Stimulated activated CD8-positive, alpha-beta memory T cell treated with anti-CD3 and anti-CD28 coated beads, Interleukin-4, amount 100 ng/mL, for 48 hours (primary cell): ENCODE results near the gene FEM1C.
"Not testable (repeated sequence)": the region's sequence is repeated elsewhere in the genome, so short reads cannot be mapped to it uniquely, and the experiment has no call there.

Experiments
- DNase-seq: peaks from one replicate; pipeline ENCODE4 v3.0.0-alpha.2; 2020

Gene FEM1C

DNA sequence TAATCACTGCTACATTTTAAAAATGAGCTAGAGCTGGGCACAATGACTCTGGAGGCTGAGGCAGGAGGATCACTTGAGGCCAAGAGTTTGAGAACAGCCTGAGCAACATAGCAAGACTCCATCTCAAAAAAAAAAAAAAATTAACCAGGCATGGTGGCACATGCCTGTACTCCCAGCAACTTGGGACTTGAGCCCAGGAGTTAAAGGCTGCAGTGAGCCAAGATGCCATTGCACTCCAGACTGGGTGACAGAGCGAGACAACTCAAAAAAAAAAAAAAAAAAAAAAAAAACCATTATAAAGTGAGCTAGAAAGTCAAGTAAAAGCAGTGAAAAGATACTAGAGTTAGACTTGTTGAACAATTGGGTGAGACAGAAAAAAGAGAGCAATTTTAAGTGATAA is 28.2 kb downstream of the FEM1C start:
- DNase-seq, result no peak

DNA sequence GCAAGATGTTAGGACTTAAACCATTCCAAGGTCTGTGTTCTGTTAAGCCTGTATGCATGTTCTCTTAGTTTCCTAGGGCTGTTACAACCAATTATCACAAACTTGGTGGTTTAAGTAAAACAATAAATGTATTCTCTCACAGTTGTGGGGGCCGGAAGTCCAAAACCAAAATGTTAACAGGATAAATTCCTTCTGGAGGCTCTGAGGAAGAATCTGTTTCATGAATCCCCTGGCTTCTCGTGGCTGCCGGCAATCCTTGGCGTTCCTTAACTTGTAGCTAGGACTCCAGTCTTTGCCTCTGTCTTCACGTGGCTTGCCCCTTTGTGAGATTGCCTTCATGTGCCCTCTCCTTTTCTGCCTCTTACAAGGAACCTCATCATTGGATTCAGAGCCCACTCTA is 30.4 kb downstream of the FEM1C start:
- no peak for DNase-seq

DNA sequence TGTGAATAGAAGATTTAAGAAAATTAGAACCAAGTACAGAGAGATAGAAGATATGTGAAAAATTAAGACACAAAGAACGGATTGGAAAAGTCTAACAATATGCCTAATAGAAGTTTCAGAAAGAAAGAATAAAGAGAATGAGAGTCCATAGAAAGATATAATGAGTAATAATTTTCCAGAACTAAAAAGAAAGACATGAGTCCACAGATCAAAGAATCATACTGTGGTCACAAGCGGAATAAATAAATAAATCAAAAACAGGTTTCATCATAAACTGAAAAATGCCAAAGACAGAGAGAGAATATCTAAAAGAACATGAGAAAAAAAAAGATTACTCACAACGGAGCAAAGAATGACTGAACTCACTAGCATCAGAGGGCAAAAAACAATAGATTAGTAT is 32.9 kb downstream of the FEM1C start:
- DNase-seq, result no peak

DNA sequence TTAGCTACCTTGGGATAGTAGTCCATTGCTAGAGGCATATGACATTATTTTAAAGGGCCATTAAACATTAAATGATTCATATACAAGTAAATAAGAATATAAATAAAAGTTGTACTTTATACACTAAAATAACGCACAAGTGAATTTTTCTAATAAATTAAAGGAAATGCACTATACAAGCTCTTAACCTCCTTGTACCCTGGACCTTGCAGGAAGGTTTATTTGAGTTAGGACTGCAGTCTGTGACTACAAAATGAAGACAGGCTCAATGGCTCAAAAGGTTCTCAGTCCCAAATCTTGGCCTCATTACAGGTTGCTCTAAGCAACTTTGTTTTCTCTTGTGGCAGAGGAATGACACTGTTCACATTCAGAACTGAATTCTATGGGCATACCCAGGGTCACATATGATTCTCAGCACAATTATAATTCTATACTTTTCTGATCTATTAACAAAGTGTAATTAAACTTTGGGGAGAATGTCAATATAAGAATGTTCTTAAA is 34.4 kb downstream of the FEM1C start:
- no peak for DNase-seq

DNA sequence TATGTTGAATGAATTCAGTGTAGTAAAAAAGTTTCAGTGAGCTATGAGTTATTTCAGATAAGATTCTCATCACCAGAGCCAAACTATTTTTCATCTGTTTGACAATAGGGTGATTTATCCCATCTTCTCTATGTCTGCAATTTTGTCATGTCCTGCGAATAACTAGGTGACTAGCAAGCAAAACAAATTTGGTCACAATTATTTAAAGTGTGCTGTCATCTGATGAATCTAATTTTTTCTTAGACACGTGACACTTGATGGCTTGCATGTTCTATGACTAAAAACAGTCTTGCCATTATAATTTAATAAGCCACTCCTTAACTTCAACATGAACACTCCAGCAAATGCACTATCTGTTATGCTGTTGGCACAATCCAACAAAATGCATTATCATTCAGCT is 35.0 kb downstream of the FEM1C start:
- DNase-seq, result no peak

DNA sequence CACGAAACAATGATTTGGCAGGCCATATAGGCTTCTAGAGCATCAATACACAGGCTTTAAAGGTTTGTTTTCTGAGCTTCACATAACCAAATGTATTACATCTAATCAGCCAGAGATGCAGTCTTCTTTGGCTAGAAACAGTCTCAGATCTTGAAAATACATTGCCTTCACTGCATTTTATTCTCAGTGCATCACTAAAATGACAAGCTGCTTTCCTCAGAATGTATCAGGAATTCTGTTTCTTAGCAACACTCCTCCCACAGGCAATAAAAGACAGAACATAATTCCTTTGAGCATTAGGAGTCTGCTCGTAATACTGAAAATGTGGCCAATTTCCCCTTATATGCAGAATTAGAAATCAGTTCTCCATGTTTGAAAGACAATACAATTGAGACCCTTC is 36.9 kb downstream of the FEM1C start:
- DNase-seq, result no peak

DNA sequence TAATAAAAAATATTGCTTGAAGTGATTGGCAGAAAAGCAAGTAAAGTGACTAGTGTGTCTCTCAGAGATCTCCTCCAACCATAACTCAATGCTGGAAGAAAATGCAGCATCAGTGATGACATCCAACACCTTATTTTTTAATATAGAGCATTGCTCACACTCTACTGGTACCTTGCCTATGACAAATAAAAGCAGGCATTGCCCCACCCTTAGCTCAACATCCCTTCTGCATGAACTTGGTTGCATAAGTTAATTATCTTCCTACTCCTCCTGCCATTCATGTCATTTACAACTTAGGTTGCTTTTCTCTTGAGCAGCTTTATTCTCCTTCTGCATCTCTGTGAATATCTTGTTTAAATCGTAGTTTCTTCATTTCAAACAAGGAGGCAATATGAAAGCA is 41.2 kb downstream of the FEM1C start:
- no peak for DNase-seq

DNA sequence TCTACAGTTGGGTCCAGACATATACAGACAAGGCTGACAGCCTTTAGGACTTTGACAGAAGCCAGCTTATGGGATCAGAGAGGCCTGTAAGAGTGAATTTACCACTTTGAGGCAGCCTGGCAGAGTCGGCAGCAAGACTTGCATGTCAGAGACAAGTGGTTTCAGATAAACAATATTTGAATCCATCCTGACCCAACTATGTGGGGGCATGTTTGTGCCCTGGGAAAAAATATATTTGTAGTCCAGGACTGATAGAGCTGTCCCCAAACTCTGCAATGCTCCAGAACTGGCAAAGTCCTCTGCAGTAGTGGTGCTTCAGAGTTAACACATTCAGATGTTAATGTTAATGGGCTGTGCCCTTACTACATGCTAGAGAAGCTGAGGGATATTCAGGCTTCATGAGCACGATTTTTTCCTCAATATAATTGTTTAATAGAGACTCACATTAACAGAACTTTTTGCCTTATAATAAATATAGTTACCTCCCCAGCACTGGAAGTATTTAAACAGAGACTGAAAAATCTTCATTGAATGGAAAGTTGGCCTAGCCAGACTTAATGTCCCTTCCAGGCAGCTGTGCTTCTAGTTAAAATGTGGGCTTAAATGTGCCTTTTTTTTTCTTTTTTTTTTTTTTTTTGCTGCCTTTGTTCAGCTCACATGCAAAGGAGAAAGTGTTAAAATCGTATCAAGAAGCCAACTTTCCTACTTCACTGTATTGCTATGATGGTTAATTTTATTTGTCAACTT is 42.9 kb downstream of the FEM1C start:
- no peak for DNase-seq

DNA sequence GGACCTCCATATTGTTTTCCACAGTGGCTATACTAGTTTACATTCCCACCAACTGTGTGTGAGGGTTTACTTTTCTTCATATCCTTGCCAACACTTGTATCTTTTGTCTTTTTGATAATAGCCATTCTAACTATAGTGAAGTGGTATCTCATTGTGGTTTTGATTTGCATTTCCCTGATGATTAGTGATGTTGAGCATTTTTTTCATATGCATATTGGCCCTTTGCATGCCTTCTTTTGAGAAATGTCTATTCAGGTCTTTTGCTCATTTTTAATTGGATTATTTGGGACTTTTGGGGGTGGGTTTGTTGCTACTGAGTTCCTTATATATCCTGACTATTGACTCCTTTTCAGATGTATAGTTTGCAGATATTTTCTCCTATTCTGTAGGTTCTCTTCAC is 44.4 kb downstream of the FEM1C start:
- DNase-seq, result no peak

DNA sequence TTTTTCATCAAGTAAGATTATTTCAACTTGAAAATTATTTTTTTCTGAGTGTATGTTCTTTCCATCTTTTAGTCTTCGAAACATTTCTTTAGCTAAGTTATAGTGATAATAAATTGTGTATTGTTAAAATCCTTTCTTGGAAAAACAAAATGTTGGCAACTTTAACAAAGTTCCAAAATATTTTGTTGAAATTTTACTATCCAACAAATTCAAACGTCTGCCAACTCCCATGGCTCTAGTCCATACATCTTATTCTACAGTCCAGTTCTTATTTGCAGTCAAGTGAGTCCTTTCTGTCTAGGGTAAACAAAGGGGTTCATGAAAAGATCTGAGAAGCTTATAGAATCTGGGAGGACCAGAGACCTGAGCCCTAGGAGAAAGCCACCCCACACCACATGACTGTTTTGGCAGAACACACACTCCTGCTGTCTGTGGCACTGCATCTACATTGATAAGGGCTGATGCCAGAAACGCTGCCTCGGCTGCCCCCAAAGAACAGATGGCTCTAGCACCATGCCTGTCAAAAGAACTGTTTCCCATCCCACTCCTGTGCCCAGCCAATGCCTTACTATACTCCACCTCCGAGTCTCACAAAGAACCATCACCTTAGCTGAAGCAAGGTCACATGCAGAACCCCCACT is 47.5 kb downstream of the FEM1C start:
- DNase-seq, result no peak

DNA sequence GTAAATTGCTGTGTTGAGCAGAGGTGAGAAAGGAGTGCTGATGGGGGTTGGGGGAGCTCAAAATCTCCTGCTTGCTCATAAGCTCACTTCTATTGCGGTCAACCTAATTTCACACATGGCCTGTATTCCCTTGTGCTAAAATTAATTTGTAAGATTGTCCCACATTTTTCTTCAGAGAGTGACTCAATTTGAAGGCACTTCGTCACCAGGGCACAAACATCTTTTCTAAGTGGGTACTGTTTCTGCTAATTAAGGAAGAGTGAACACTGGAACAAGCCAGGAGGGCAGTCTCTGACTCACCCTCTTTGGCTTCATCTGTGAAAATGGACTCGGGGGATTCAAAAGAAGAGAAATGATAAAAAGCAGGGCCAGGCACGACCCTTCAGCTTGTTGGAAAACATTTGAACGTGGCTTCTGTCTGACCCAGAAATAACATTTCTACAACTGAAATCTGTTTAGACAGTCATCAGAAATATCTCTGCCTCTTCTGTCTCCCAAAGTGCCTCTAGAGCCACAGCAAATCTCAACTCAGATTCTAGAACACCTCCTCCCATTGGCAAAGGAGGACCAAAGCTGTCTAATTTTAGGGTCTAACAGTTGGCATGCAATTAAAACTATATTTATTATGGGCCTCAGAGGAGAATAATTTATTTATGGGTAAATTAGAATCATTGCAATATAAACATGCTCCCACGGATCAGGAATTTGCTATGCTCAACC is 49.8 kb downstream of the FEM1C start:
- DNase-seq, result no peak

DNA sequence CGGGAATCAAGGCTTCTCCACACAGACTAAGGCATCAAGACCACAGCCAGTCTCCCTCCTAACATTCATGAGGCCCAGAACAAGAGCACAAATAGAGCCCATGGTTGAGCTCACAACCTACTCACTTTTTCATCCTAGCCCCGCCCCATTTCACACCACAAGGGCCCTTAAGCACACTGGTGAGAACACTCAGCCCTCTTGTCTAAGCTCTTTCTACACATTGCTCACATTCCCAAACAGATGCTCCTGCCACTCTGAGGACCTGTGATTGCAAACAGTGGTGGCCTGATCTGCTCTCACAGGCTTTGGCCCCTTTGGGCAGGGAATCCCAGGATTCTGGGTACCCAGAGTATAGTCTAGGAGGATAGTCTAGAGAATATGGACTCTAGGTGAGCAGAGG is 54.0 kb downstream of the FEM1C start:
- no peak for DNase-seq

DNA sequence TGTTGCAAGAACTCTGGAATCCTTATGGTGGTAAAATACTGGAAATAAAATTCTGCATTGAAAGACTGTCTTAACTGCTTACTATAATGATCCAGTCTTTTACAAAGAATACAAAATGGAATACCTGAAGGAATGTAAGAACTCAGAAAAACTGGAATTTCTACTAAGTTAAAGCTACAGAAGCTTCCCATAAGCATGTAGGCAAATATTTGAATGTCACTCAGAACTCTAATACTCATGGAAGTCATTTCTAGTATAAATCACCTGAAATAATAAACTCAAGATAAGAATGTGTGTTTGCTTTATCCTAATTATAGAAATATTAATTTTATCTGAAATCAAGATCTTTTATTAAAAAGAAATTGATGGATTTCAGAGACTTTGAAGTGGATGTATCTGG is 54.8 kb downstream of the FEM1C start:
- DNase-seq, result no peak

DNA sequence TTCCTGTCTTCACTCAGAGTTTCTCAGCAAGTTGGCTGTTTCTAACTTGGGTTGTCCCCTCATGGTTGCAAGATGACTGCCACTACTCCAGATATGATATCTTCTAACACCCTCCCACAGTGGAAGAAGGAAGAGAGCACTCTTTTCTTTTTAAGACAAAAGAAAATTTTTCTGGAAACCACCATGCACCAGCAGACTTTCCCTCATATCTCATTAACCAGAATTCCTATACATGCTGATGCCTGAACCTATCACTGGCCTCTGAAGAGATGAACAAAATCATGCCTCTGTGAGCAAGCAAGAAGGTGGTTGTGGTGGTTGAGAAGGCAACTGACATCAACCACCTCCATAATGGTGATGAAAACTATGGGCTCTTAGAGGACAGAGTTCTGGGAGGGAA is 56.8 kb downstream of the FEM1C start:
- DNase-seq, result no peak

DNA sequence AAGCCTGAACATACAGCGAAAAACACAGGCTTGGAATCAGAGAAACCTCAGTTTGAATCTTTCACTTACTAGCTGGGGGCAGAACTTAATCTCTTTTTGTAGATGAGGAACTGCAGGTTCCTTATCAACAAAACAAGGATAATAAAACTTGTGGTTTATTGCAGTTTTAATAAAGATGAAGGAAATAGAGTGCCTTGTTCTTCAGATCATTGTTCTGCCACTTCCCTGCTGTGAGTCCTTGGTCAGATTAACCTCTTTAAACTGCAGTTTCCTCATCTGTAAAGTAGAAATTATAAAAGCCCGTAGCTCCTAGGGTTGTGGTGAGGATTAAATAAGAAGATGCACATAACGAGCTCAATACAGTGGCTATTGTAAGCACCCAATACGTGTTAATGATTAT is 57.4 kb downstream of the FEM1C start:
- no peak for DNase-seq

DNA sequence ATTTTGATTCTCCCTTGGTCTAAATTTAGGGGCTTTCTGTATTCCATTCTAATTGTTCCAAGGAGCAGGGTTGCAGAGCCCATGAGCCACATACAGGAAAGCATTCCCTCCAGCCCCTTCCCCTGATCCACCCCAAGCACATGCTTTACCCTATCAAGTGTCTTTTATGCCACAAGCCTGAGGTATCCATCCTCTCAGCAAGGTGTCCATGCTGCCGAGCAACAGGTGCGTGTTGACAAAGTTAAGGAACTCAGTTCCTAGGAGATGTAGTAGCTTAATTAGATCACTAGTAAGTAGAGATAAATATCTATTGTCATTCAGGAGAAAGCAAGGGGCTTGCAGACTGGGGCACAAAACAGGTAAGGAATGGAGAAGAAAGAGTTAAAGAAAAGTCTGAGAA is 57.8 kb downstream of the FEM1C start:
- no peak for DNase-seq

DNA sequence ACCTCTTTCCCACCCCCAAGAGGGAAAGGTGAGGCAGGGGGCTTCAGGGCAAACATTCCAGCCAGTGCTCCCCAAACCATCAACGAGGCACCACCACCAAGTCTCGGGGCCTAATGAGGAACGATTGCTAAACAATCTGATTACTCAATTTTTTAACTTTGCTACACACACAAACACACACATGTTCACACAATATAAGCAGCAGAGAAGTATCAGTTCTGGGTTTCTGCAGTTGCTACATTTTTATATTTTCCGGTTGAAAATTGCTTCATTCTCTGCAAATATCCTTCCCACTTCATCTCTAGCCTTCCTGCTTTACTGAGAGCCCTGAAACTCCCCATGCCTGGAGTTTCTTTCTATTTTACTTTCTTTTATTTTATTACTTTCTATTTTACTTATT is 60.2 kb downstream of the FEM1C start:
- DNase-seq, result no peak

DNA sequence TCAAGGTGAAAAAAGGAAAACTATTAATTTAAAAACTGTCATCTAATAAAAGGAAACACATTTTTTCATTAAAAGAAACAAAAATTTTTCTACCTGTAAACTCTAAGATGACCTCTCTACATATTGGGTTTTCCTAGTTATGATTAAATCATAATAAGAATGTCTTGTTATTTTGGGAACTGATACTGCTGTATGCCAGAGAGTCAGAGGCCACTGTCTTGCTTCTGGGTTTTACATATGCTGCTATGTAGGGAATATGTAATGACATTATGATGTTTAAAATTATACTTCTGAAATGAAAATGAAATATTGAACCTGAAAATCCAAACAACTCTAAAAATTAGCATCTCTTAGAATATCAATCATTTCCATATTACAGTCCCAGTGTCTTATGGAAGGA is 63.7 kb downstream of the FEM1C start:
- DNase-seq, result no peak

DNA sequence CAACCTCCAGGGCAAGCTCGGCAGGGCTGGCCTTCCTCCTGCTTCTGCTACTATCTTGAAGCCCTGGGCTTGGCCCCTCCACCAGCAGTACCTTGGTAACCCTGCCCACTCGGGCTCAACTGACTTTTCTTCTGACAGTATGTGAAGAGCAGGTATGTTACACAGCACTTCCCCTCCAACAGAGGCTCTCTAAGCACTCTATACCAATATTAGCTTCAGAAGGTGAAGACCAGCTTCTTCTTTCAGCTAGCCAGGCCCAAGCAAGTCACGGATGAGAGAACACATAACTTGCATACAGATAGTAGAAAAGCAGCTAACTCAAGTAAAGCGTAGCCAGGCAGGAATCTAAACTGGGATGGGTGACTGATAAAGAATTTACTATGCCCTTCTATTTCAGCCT is 64.3 kb downstream of the FEM1C start:
- no peak for DNase-seq

DNA sequence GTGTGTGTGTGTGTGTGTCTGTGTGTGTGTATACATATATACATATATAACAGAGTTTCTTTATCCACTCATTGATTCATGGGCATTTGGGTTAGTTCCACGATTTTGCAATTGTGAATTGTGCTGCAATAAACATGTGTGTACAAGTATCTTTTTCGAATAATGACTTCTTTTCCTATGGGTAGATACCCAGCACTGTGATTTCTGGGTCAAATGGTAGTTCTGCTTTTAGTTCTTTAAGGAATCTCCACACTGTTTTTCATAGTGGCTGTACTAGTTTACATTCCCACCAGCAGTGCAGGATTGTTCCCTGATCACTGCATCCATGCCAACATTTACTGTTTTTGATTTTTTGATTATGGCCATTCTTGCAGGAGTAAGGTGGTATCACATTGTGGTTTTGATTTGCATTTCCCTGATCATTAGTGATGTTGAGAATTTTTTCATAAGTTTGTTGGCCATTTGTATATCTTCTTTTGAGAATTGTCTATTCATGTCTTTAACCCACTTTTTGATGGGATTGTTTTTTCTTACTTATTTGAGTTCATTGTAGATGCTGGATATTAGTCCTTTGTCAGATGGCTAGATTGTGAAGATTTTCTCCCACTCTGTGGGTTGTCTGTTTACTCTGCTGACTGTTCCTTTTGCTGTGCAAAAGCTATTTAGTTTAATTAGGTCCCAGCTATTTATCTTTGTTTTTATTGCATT is 65.3 kb downstream of the FEM1C start:
- DNase-seq, result not testable (repeated sequence)

DNA sequence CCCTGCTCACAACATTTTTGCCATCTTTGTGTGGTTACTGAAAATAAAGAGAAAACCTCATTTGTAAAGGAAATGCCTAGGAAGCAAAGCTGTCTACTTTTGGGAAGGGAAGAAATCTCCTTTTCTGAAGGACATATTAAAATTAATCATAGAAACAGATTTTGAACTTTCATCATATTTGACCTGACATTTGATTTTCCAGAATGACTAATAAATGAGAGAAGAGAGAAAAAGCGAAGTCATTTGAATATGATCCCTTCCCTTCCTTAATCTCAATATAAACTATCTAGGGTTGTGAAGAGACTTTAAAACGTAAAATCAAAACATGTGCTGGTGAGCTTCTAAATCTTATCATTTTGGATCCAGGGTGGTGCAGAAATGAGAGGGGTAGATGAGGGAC is 66.3 kb downstream of the FEM1C start:
- DNase-seq, result no peak

DNA sequence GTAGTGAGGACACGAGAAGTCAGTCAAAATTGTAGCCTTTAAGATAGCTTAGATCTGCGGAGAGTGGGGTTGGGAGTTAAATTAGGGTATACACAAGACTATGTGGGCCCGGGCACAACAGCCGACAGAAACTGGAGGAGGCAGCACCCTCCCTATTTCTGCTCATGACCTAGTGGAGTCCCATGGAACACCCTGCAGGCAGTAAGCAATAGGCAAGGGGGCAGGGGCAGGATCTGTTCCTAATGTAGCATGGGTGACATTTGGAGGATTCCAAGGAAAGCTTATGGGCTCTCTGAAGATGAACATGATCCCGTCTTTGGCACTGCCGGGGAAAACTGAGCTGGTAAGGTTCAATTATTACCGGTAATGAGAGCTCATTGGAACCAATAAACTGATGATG is 67.0 kb downstream of the FEM1C start:
- DNase-seq, result no peak

DNA sequence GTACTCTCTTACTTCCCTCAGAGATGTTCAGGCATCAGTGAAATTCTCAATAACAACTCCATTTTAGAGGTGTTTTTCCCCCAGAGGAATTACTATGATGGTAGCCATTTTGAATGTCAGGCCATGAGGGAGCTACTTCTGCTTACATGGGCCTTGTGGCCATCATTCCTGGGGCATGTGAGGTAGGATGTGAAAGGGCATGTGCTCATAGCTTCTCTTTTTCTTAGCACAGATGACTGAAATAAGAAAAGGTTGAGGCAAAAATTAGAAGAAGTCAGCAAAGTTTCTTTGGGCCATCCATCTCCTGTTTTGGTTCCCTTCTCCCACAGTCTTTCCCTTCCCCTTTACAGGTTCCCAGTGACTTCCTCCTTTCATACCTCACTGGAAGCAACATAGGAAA is 68.8 kb downstream of the FEM1C start:
- DNase-seq, result no peak
